Activated CD4-positive, alpha-beta T cell treated with anti-CD3 and anti-CD28 coated beads, Interleukin-2, amount 50 U/mL, for 24 hours (primary cell): ENCODE measurements around the gene TUBB6.

ENCODE experiments used
- DNase-seq, 2 donors: peaks; one replicate each; pipeline ENCODE4 v3.0.0-alpha.2; 2020; ENCODE audit warnings: low read depth in 1 of 2, low spot score in 1 of 2

TUBB6 gene

DNA sequence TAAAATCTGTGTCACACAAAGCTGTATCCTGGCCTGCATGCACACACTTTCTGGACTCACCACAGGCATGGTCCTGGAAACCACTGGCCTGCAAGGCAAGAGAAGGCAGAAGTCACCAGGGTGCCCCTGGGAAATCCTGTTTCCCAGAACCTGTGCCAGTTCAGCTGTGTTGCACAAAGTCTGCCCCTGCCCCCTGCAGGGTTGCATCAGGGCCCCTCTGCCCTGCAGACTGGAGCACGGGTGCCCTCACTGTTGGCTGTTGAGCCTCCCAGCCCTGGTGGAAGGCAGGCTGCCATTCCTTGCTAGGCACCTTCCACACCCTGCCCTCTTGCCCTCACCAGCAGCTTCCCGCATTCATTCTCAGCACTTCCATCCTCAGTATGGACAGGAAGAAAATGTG, 18.0 kb upstream of the TUBB6 start:
- no peak for DNase-seq

DNA sequence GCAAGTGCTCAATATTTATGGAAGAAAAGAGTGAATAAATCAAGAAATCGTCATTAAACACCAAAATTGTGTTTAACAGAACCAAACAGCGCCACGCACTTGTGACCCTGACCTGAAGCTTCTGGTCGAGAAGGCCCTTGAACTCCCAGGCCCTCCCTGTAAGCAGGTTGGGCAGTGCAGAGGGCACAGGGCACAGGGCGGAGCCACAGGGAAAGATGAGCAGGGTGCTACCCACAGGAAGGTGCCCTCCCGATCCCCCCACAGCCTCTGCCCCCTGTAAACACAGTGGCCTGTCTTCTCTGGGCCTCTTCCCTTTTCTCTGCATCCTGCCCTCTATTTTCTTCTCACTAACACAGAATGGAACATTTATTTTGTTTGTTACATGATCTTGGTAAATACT, 16.9 kb upstream of the TUBB6 start:
- no peak for DNase-seq

- no peak for DNase-seq
Measured at GRCh38 chr18:12291690-12292089, 16.4 kb upstream of the TUBB6 start.

GRCh38 chr18:12293831-12294230, 14.2 kb upstream of the TUBB6 start:
- DNase-seq: no peak

GRCh38 chr18:12295389-12296086, 12.5 kb upstream of the TUBB6 start:
- no peak for DNase-seq

DNA sequence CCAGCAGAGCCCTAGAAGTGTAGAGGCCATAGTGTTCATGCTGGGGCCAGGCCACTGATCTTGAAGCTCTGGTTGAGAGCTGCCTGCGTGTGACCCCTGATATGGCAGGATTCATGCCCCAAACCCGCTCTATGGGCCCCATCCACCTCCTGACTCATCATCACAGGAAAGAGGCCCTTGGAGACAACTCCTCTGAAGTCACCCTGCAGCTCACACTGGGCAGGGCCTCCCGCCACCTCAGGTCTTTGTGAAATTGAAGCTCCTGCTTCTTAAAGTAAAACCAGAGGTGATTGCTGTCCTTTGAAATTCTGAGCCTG, 12.0 kb upstream of the TUBB6 start:
- no peak for DNase-seq

DNA sequence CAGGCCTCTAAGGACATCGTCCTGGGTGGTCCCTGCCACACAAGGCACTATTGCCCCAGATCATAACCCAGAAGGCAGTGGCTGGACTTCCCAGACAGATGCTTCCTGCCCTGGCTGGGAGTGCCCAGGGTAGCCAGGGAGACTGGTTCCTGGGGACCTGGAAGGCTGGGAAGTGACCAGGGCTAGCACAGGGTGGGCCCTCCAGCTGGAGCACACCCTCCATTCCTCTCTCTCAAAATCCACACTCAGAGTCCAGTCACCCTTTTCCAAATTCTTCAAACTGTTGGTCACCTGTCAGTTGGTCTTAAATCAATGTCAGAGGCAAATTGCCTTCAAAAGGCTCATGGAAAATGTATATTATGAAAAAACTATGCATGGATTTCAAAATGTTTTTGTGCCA, 11.6 kb upstream of the TUBB6 start:
- no peak for DNase-seq

DNA sequence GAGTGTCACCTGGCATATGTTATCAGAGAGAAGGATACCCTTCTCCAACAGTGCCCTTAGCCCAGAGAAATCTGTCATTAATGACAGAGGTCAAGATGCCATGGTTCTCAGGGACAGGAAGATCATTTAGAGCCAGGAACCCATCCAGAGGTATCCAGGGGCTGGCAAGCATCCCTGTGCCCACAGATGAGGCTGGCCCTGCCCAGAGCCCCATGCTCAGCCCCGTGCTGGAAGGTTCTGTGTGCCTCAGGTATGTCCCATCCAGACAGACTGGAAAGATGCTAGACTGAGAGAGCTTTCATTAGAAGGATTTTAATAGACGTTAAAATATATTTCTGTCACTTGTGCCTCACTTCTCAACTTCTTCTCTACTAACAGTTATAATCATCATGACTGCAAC, 8.2 kb upstream of the TUBB6 start:
- DNase-seq: no peak

DNA sequence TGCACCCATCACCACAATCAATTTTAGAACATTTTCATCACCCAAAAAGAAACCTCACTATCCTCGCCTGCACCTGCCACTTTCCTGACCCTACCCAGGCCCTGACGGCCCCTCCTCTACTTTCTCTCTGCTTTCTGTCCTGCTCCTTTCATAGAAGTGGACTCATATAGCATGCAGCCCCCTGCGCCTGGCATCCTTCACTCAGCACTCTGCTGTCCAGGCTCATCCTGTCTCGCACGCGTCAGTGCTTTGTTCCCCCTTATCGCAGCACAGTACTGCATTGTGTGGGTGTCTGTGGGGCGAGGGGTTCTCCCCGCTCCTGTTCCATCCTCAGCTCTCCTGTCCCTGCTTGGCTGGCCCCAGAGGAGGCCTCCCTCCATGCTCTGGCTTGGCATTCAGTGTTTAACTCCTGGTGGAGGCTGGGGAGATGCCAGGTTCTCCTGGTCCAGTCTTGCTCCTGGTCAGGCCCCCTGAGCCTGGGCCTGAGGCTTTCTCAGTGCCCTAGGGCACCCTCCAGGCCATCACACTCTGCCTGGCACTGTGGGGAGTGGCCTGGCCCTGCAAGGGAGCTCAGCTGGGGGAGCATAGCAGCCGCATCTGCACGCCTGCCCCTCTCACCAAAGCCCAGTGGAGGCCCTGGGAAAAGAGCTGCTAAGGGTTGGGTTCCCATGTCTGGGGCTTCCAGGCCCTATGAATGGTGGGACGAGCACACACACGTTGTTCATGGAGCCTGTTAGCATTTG, 6.6 kb upstream of the TUBB6 start:
- DNase-seq: no peak

- DNase-seq: no peak
Measured at GRCh38 chr18:12302391-12303147, 5.5 kb upstream of the TUBB6 start.

- DNase-seq: no peak
Measured at GRCh38 chr18:12304351-12305210, 3.5 kb upstream of the TUBB6 start.

DNA sequence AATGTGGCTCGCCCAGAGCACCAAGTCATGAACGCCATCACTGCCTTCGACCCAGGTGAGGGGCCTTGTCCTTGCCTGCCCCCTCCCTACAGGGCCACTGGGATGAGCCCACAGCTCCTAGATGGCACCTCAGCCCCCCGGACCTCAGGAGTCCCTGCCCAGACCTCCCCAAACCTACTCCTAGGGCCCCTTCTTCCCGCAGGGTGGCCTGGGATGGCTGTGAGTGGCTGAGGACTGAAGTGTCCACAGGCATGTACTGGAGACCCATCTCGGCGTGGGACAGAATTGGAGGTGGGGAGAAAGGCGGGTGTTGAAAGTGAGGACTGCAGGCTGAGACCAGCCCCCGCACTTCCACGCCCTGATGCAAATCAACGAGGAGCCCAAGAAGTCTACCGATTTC, 2.8 kb upstream of the TUBB6 start:
- DNase-seq: no peak

DNA sequence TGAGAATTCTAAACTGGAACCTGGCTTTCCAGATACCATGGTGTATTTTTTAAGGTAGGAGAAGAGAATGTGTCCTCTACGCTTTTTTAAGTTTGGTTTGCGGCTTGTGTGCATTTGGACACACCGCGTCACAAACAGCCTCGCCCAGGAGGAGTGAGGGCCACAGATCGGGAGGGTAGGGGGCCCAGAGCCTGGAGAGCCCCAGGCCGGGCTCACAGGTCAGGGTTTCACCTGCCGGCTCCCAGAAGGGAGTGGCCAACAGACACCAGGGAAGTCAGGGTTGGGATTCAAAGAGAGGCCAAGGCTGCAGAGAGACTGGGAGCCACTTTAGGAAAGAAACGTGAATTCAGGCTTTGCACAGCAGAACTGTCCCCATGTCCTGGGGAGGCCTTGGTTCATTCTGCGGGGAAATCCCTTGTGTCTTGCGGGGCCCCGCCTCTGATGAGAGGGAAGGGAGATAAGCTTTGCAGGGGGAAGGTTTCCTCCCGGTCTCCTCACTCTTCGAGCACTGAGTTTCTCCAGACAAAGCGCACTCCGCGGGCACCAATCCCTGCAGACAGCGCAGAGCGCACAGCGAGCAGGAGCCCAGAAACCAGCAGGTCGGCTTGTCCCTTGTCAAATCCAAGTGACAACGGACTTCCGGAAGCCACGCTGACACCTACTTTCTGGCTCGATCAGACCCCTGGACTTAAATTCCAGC, 2.0 kb upstream of the TUBB6 start:
- no peak for DNase-seq

GRCh38 chr18:12306752-12307700, 1.0 kb upstream of the TUBB6 start:
- no peak for DNase-seq

DNA sequence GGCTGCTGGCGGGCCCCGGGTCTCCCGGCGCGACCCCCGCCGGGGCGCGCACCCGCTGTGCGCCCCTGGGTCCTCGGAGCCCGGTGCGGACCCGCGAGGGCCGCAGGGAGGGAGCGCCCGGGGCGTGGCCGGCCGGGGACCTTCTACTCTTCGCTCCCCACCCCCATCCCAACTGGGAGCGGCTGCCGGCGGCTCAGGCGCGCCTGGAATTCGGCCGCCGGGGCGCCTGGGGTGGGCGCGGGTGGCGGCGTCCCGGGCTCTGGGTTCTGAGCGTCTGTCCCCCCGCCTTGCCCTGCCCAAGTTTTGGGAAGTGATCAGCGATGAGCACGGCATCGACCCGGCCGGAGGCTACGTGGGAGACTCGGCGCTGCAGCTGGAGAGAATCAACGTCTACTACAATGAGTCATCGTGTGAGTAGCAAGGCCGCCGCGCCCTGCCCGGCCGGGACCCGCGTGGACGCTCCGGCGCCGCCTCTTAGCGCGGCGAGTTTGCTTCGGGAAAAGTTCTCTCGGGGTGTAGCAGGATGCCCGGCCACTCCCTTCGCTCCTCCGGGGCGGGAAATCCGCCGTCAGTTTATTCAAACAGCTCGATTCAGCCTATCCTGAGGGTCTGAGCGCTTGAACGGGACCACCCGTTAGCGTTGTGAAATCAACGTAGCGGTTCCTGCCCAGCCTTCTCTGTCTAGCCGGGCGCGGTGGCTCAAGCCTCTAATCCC, 502 bp downstream of the TUBB6 start:
- no peak for DNase-seq

DNA sequence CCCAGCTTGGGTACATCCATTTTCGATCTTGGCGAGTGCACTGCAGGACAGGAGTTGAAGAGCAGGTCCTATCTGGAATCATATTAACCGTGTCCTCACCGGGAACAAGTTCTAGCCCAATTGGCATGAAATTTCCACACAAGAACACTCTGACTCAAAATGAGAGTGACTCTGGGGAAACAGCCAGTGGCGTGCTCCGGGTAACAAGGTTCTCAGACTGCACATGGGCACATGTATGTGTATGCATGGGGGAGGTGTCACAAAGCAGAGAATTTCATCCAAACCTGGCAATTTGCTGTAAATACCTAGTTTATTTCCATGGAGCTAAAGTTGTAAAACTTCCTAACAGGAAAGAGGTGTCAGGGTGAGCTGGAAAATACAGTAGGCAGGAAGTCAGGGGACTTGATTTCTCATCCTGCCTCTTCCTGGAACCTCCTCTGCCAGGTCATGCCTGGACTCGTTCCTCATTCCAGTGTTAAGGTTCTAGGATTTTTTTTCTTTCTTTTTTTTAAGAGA, 1.7 kb downstream of the TUBB6 start:
- no peak for DNase-seq

DNA sequence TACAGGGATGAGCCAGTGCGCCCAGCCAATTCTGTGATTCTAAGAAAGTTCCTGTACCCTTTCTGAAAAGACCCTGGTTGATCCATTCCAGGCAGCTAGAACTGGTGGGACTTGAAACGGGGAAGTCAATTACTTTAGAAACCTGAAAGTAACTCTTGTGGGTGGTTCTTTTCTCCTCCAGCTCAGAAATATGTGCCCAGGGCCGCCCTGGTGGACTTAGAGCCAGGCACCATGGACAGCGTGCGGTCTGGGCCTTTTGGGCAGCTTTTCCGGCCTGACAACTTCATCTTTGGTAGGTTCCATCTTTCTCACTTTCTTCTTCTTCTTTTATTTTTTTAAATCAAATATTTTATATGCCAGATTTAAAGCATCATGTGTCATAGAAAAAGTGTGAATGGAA, 2.7 kb downstream of the TUBB6 start:
- no peak for DNase-seq

DNA sequence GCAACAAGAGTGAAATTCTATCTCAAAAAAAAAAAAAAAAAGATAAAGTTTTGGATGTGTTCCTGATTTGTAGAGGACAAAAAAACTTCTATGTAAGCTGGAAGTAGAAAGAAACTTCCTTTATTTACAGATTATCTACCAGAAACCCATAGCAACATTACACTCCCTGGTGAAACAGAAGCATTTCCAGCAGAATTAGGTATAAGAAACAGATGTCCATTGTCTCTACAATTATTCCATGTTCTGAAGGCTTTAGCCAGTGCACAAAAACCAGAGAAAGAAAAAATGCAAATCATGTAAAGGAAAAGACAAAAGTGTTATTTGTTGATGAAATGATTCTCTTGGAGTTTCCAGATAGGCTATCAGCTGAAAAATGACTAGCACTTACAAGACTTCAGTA, 4.9 kb downstream of the TUBB6 start:
- DNase-seq: no peak
